ENCODE results near the gene LDAH.

DNA sequence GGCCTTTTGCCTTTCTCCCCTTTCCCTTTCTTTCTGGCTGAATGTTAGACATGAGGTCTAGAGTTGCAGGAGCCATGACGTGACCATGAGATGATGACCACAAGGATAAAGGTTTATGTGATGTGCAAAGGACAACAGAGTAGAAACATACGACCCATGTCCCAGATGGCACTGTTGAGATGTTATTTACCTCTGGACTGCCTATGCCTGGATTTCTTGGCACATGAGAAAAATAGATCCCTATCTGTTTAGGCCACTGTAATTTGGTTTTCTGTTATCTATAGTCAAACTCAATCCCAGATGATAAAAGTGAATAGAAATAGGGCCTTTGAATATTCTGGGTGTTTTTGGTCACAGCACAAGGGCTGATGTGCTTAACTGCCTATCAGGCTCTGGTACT lies 97.1 kb downstream of the LDAH start:
- no peak for TF ChIP-seq ARNTL (CRISPR knock-in tag; IDR thresholded peaks at IDR 0.05; ENCODE audit: borderline replicate concordance, low read depth)
- no peak for TF ChIP-seq GLIS3 (CRISPR knock-in tag; IDR thresholded peaks at IDR 0.05)

All from SK-N-SH treated with all-trans-retinoic acid at 6 μM for 48 hours (cell line).